NT2/D1 (cell line): ENCODE data around the gene INSR.

Experiments used
- SUZ12 ChIP-seq: IDR thresholded peaks from 2 replicates; pipeline ENCODE4 v1.6.1; 2011; ENCODE audit not compliant: insufficient read length, insufficient read depth; ENCODE audit errors: extremely low read depth
- YY1 ChIP-seq: IDR thresholded peaks from 2 replicates; pipeline ENCODE4 v1.6.1; 2011; ENCODE audit not compliant: insufficient read length, insufficient read depth
- ZNF274 ChIP-seq: IDR thresholded peaks from 2 replicates; pipeline ENCODE4 v1.6.1; 2011; ENCODE audit warnings: mild to moderate bottlenecking, low read depth, low read length

- TF ChIP-seq SUZ12 (no peak), YY1 (no peak), ZNF274 (no peak)
Observed at GRCh38 chr19:7327802-7328201, 33.6 kb upstream of the INSR start.
